AG08395 (cell line): ENCODE measurements around the gene OR8H3.
"Not testable (repeated sequence)": the region's sequence is repeated elsewhere in the genome, so short reads cannot be mapped to it uniquely, and the experiment has no call there.

Experiments
- DNase-seq: peaks from one replicate; pipeline ENCODE4 v3.0.0; 2012; ENCODE audit warnings: mixed read lengths, low spot score

OR8H3 gene

GRCh38 chr11:56122073-56122472, at the start of gene OR8H3:
TSS of gene OR8H3 (plus strand) at chr11:56122373. CDS start at chr11:56122373, 0 bp downstream.
- no peak for DNase-seq

GRCh38 chr11:56089697-56090096, 32.5 kb upstream of the OR8H3 start:
- no peak for DNase-seq

- DNase-seq, result no peak
Observed at GRCh38 chr11:56093008-56093407, 29.2 kb upstream of the OR8H3 start, which contains the start of gene OR8I2. TSS of gene OR8I2 (plus strand) at chr11:56093308. CDS start at chr11:56093308, 0 bp downstream.

DNA sequence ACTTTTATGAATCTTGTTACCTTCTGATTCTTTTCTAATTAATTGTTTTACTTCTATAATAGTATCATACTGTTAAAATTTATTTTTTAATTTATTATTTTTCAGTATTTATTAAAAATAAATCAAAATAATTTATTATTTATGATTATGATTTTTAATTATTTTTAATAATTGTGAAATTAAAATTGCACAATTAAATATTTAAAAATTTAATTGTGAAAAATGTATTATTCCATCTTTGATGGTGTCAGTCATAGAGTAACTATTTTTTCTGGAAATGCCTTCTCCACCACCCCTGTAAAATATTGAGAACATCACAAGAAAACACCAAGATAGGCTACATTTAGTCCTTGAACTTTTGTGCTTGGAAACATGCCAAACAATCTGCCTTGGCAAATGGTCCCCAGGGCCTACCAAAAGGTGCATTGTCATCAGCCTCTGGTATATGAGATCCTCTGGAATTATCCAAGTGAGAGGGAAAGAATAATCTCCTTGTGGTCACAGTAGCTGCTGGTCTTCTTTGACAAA, 18.9 kb upstream of the OR8H3 start, which contains the start of gene OR8H2:
TSS of gene OR8H2 (plus strand) at position 478 of the 528 bp plus-strand sequence. CDS start 1,356 bp downstream, outside the sequence.
- no peak for DNase-seq

DNA sequence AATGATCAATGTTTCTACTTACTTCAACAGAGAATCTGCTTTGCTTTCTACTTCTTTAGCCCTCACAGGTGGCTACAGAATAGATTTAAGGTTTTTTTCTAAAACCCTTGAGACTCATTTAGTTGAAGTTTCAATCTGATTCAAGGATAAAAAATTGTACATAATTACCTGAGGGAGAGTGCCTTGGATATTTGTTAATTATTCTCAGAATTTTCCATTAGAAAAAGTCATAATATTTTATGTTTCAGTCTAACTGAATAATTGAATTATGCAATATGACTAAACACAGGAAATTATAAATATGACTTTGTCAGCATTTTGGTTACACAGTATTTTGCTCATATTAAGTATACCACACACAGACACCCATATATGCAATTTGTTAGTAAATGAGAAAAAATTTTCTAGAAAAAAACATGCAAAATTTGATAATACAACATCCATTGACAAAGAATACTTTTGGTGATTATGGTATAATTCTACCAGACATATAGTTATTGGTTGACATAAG, 18.0 kb downstream of the OR8H3 start, which contains the start of gene OR8J3:
TSS of gene OR8J3 (minus strand) at position 51 of the 511 bp plus-strand sequence. CDS start 2,483 bp downstream, outside the sequence.
- DNase-seq, result no peak

DNA sequence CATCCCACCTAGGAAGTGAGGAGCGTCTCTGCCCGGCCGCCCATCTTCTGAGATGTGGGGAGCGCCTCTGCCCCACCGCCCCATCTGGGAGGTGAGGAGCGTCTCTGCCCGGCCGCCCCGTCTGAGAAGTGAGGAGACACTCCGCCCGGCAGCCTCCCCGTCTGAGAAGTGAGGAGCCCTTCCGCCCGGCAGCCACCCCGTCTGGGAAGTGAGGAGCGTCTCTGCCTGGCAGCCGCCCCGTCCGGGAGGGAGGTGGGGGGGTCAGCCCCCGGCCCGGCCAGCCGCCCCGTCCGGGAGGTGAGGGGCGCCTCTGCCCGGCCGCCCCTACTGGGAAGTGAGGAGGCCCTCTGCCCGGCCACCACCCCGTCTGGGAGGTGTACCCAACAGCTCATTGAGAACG, 21.5 kb downstream of the OR8H3 start:
- DNase-seq, result not testable (repeated sequence)

DNA sequence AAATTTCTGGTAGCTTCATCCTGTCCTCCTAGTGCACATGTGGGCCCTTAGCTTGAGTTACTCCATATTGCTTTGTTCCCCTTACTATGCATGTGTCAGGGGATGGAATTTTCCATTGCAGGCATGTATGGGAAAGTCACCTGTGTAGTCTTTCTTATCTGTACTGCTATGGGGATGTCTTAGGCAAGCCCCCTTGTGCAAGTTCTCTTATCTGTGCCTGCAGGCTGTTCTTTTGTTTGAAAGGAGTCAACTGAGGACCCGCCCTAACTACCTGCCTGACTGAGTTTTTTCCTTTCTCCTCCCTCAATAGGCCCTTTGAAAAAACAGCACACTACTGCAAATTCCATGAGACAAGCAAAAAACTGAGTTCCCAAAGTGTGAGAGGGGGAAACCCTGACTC, 29.2 kb downstream of the OR8H3 start:
- no peak for DNase-seq

DNA sequence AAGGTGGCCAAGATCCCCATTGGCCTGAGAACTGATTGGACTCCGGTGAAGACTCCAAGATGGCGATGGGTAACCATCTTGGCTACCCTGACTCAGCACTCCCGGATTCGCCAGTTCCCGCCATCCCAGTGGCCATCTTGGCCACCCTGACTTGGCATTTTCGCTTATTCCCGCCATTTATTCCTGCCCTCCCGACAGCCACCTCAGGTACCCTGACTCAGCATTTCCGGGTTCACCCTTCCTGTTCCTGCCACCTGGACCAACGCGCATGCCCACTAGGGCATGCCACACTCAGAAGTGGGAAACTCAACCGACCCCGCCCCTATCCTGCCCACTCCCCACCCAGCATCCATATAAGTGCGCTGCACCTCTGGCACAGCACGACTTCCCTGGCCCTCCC, 30.2 kb downstream of the OR8H3 start:
- no peak for DNase-seq

- no peak for DNase-seq
Observed at GRCh38 chr11:56160217-56160616, 38.0 kb downstream of the OR8H3 start, which contains the start of gene OR8K5. TSS of gene OR8K5 (minus strand) at chr11:56160317. CDS start at chr11:56160317, 0 bp downstream.

DNA sequence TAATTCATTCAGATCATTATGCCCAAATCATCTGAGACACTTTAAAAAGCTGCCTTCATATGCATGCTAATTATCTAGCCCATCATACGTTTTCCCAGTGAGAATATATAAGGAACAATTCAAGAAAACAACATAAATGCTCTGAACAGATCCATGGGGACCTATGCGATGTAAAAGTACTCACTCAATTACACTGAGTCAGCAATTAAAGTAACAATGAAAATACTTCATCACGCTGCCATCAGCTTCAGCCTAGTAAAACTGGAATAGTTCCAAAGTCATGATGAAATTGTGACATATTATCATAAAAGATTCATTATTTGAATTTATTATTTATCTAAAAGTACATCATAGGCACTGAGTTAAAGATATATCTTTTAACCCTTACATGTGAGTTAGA, 41.6 kb downstream of the OR8H3 start:
- DNase-seq, result no peak

GRCh38 chr11:56172256-56172830, 50.2 kb downstream of the OR8H3 start:
- no peak for DNase-seq
